ENCODE measurements around the gene CWC27.

Gene CWC27

GRCh38 chr5:65022932-65023331 is 254.2 kb downstream of the CWC27 start:
- in situ Hi-C loops (cut with MboI; ENCODE audit: low pct_unique_long_range_greater_than_20kb, low sequenced_read_pairs, unreplicated experiment): no loop called here
- no peak for TF ChIP-seq CTCF (IDR thresholded peaks at IDR 0.05; ENCODE audit: extremely low read depth, insufficient read depth, missing control alignments)
- no peak for DNase-seq (ENCODE audit: low spot score)

GRCh38 chr5:65024681-65025080 is 256.0 kb downstream of the CWC27 start:
- in situ Hi-C loops (cut with MboI; ENCODE audit: low pct_unique_long_range_greater_than_20kb, low sequenced_read_pairs, unreplicated experiment): no loop called here
- DNase-seq (ENCODE audit: low spot score): no peak

GRCh38 chr5:65026816-65027548 is 258.3 kb downstream of the CWC27 start:
- no peak for TF ChIP-seq CTCF (IDR thresholded peaks at IDR 0.05; ENCODE audit: extremely low read depth, insufficient read depth, missing control alignments)
- in situ Hi-C loops (cut with MboI; ENCODE audit: low pct_unique_long_range_greater_than_20kb, low sequenced_read_pairs, unreplicated experiment): no loop called here
- DNase-seq (ENCODE audit: low spot score): no peak

More at GRCh38 chr5:65024681-65025080, 256.0 kb downstream of the CWC27 start:
- no peak for TF ChIP-seq CTCF (IDR thresholded peaks at IDR 0.05; ENCODE audit: extremely low read depth, insufficient read depth, missing control alignments)

GRCh38 chr5:65029178-65029577 is 260.4 kb downstream of the CWC27 start:
- DNase-seq (ENCODE audit: low spot score): no peak
- no peak for TF ChIP-seq CTCF (IDR thresholded peaks at IDR 0.05; ENCODE audit: extremely low read depth, insufficient read depth, missing control alignments)
- in situ Hi-C loops (cut with MboI; ENCODE audit: low pct_unique_long_range_greater_than_20kb, low sequenced_read_pairs, unreplicated experiment): no loop called here

GRCh38 chr5:65030056-65030455 is 261.3 kb downstream of the CWC27 start:
- in situ Hi-C loops (cut with MboI; ENCODE audit: low pct_unique_long_range_greater_than_20kb, low sequenced_read_pairs, unreplicated experiment): no loop called here
- DNase-seq (ENCODE audit: low spot score): no peak
- TF ChIP-seq CTCF (IDR thresholded peaks at IDR 0.05; ENCODE audit: extremely low read depth, insufficient read depth, missing control alignments): no peak

- no peak for TF ChIP-seq CTCF (IDR thresholded peaks at IDR 0.05; ENCODE audit: extremely low read depth, insufficient read depth, missing control alignments)
- in situ Hi-C loops (cut with MboI; ENCODE audit: low pct_unique_long_range_greater_than_20kb, low sequenced_read_pairs, unreplicated experiment): no loop called here
- DNase-seq (ENCODE audit: low spot score): no peak
Measured at GRCh38 chr5:65032250-65032649, 263.5 kb downstream of the CWC27 start.

Data from GM13977 (cell line).